HCT116 (cell line): ENCODE data around the gene LAYN. TPM values are rescaled to one million over a fixed set of nuclear protein-coding genes. Genes with fewer than 3 reads are reported as not detected.

Experiments
- ATAC-seq: fragments of 200-7000 bp; cut with Tn5 transposase; 2 replicates; pipeline ENCODE4 v1.9.1; 2020; ENCODE audit warnings: mild to moderate bottlenecking, moderate library complexity
- BruUV-seq: library from RNA; stranded (reverse); fragments of 400-500 nt; replicated peaks from 2 replicates; lab custom pipeline; 2021; lab: Mats Ljungman, UMichigan
- CTCF ChIA-PET: fragments of 300-600 bp; sonication (Branson Sonifier 250); formaldehyde crosslinking; loops from one replicate; lab custom pipeline; 2021; ENCODE audit warnings: antibody characterized with exemption; lab: Charles Lee
- POLR2A ChIA-PET: fragments of 300-600, 350-600 bp; sonication (Branson Sonifier 250); formaldehyde crosslinking; loops from one replicate; lab custom pipeline; 2021; ENCODE audit warnings: antibody characterized with exemption; lab: Charles Lee
- RAD21 ChIA-PET, 2 experiments: fragments of 300-600 bp; sonication (Branson Sonifier 250); formaldehyde crosslinking; loops; one replicate each; lab custom pipeline; 2023; ENCODE audit warnings: low total read pairs in 2 of 2; ENCODE audit not compliant: uncharacterized antibody in 2 of 2, unreplicated experiment in 2 of 2, low non-redundant PET in 1 of 2; lab: Charles Lee
- DNase-seq: peaks from one replicate; pipeline ENCODE4 v3.0.0-alpha.2; 2010; ENCODE audit warnings: low read depth, low spot score
- H2AFZ ChIP-seq: fragments of 200-600 bp; shearing (Covaris generic), sonication (generic); 2 replicates; pipeline ENCODE4 v1.6.1; 2017; ENCODE audit warnings: low read depth, mixed run types, mixed read lengths, antibody characterized with exemption, low read length; ENCODE audit not compliant: poor library complexity, severe bottlenecking
- H3K27ac ChIP-seq: 2 replicates; pipeline ENCODE4 v1.5.1; 2012; ENCODE audit warnings: low read depth, low read length
- H3K27me3 ChIP-seq: fragments of 200-600 bp; sonication (generic); 2 replicates; pipeline ENCODE4 v1.6.1; 2016; ENCODE audit warnings: mixed run types, low read length, mixed read lengths; ENCODE audit not compliant: insufficient read depth
- H3K36me3 ChIP-seq, 2 experiments: fragments of 200-500 bp in 1 of 2; fragments of 200-600 bp in 1 of 2; sonication (Bioruptor generic) in 1 of 2; sonication (generic) in 1 of 2; 2 replicates each; pipeline versions ENCODE4 v1.5.1 to v1.6.1; 2014 to 2016; ENCODE audit warnings: low read length in 2 of 2, inconsistent platforms in 1 of 2, mixed read lengths in 1 of 2, mixed run types in 1 of 2; ENCODE audit not compliant: insufficient read depth in 2 of 2, control insufficient read depth in 1 of 2
- H3K4me1 ChIP-seq, 2 experiments: fragments of 200-600 bp in 1 of 2; sonication (generic) in 1 of 2; 2 replicates each; pipeline versions ENCODE4 v1.5.1 to v1.6.1; 2012 to 2017; ENCODE audit warnings: low read length in 2 of 2, inconsistent platforms in 1 of 2, mild to moderate bottlenecking in 1 of 2, mixed read lengths in 1 of 2, mixed run types in 1 of 2, moderate library complexity in 1 of 2; ENCODE audit not compliant: insufficient read depth in 2 of 2, control insufficient read depth in 1 of 2
- H3K4me2 ChIP-seq: fragments of 200-600 bp; sonication (generic); 2 replicates; pipeline ENCODE4 v1.6.1; 2017; ENCODE audit warnings: mixed run types, low read length, mixed read lengths
- H3K4me3 ChIP-seq, 2 experiments: fragments of 200-600 bp in 1 of 2; sonication (generic) in 1 of 2; replicated peaks in 1 of 2; 2 replicates each; pipeline ENCODE4 v1.5.1; 2011 to 2016; ENCODE audit warnings: low read length in 2 of 2, control low read depth in 1 of 2, low read depth in 1 of 2, mild to moderate bottlenecking in 1 of 2, mixed read lengths in 1 of 2, mixed run types in 1 of 2
- H3K79me2 ChIP-seq: fragments of 200-600 bp; sonication (generic); 2 replicates; pipeline ENCODE4 v1.6.1; 2017; ENCODE audit warnings: mild to moderate bottlenecking, mixed run types, low read length, moderate library complexity, mixed read lengths; ENCODE audit not compliant: insufficient read depth
- H3K9ac ChIP-seq: fragments of 200-600 bp; sonication (generic); 2 replicates; pipeline ENCODE4 v1.6.1; 2016; ENCODE audit warnings: low read length, mixed read lengths
- H3K9me2 ChIP-seq: fragments of 200-600 bp; sonication (generic), shearing (Covaris generic); 2 replicates; pipeline ENCODE4 v1.6.1; 2017; ENCODE audit warnings: mixed run types, mild to moderate bottlenecking, moderate library complexity; ENCODE audit not compliant: insufficient read depth
- H3K9me3 ChIP-seq, 2 experiments: fragments of 200-500 bp in 1 of 2; fragments of 200-600 bp in 1 of 2; sonication (Bioruptor generic) in 1 of 2; sonication (generic) in 1 of 2; 2 replicates each; pipeline ENCODE4 v1.6.1; 2014 to 2017; ENCODE audit warnings: low read length in 2 of 2, mixed read lengths in 2 of 2, inconsistent platforms in 1 of 2, low read depth in 1 of 2, mild to moderate bottlenecking in 1 of 2, mixed run types in 1 of 2, moderate library complexity in 1 of 2; ENCODE audit not compliant: control insufficient read depth in 1 of 2, insufficient read depth in 1 of 2
- H4K20me1 ChIP-seq: fragments of 200-600 bp; sonication (generic), shearing (Covaris generic); 2 replicates; pipeline ENCODE4 v1.6.1; 2017; ENCODE audit warnings: mixed run types, mild to moderate bottlenecking, moderate library complexity; ENCODE audit not compliant: insufficient read depth
- ATF3 ChIP-seq: IDR thresholded peaks from 2 replicates; pipeline ENCODE4 v1.6.1; 2012
- CBX3 ChIP-seq: IDR thresholded peaks from 2 replicates; pipeline ENCODE4 v1.6.1; 2012; ENCODE audit warnings: low read depth
- CEBPB ChIP-seq: IDR thresholded peaks from 2 replicates; pipeline ENCODE4 v1.6.1; 2012; ENCODE audit warnings: low read depth
- EGR1 ChIP-seq: IDR thresholded peaks from 2 replicates; pipeline ENCODE4 v1.6.1; 2012; ENCODE audit warnings: low read depth
- ELF1 ChIP-seq: IDR thresholded peaks from 2 replicates; pipeline ENCODE4 v1.6.1; 2012; ENCODE audit warnings: low read depth, borderline replicate concordance
- EZH2 ChIP-seq: fragments of 200-600 bp; sonication (generic); IDR thresholded peaks from 2 replicates; pipeline ENCODE4 v1.6.1; 2017; ENCODE audit warnings: antibody characterized with exemption, mixed run types
- EZH2phosphoT487 ChIP-seq: fragments of 200-600 bp; IDR thresholded peaks from 2 replicates; pipeline ENCODE4 v1.6.1; 2018; ENCODE audit warnings: antibody characterized with exemption, borderline replicate concordance
- FOSL1 ChIP-seq: IDR thresholded peaks from 2 replicates; pipeline ENCODE4 v1.6.1; 2012; ENCODE audit warnings: low read depth
- JUND ChIP-seq: IDR thresholded peaks from 2 replicates; pipeline ENCODE4 v1.6.1; 2012
- SIN3A ChIP-seq: IDR thresholded peaks from 2 replicates; pipeline ENCODE4 v1.6.1; 2012; ENCODE audit warnings: low read depth
- SP1 ChIP-seq: IDR thresholded peaks from 2 replicates; pipeline ENCODE4 v1.6.1; 2012; ENCODE audit warnings: low read depth
- SRF ChIP-seq: IDR thresholded peaks from 2 replicates; pipeline ENCODE4 v1.6.1; 2012; ENCODE audit warnings: low read depth
- TCF7L2 ChIP-seq: IDR thresholded peaks from 2 replicates; pipeline ENCODE4 v1.7.0; 2011; ENCODE audit warnings: borderline replicate concordance, inconsistent platforms; ENCODE audit not compliant: insufficient read depth, insufficient read length; ENCODE audit errors: extremely low read depth
- YY1 ChIP-seq: IDR thresholded peaks from 2 replicates; pipeline ENCODE4 v1.6.1; 2011; ENCODE audit warnings: low read length, low read depth, moderate library complexity, mild to moderate bottlenecking; ENCODE audit not compliant: insufficient replicate concordance; ENCODE audit errors: extremely low read depth
- intact Hi-C: fragments of 100-400 bp; cut with micrococcal nuclease; formaldehyde crosslinking; loops from 2 replicates; pipeline ENCODE4 v1.10.0; 2022
- total RNA-seq: library from RNA; stranded (reverse); gene quantifications from one replicate; pipeline ENCODE4 v1.2.1, GENCODE V29; 2021; ENCODE audit not compliant: unreplicated experiment
- TF ChIP-seq, protein P1 (sequence below): IDR thresholded peaks from 2 replicates; pipeline ENCODE4 v1.6.1; 2012
- TF ChIP-seq, protein P2 (sequence below), 3 experiments: fragments of 200-600 bp in 1 of 3; sonication (generic) in 1 of 3; IDR thresholded peaks in 2 of 3; conservative IDR thresholded peaks in 1 of 3; 2 replicates each; pipeline ENCODE4 v1.5.1; 2012 to 2017; ENCODE audit warnings: low read depth in 2 of 3, low read length in 2 of 3, antibody characterized with exemption in 1 of 3, borderline replicate concordance in 1 of 3, control low read depth in 1 of 3, mild to moderate bottlenecking in 1 of 3, mixed read lengths in 1 of 3, mixed run types in 1 of 3, moderate library complexity in 1 of 3; ENCODE audit not compliant: insufficient read depth in 1 of 3

LAYN gene
- total RNA-seq, 1 experiment from 2014 or later = not detected

DNA sequence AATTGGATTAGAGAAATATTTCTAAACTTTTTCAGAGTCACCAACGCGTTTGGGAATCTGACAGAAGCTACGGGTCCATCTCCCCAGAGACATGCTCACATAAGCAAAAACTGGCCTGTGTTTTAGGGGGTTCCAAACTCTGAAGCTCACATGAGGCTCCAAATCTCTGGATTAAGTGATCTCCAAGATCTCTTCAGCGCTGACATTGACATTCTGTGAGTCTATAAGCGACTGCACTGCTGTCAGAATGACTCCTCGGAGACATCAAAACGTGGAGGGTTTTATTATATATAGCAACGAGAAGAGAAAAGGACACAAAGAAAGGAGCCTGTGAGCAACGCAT is 61.1 kb downstream of the LAYN start:
- no peaks in the 10 kb centered on the region for H3K9me2 ChIP-seq
- ChIA-PET RAD21 (interaction anchor here in 1 of 2 experiments (0.7 kb wide), 1 partner anchor 165 kb away, joined by 3 read pairs; the partner anchor contains the start of gene PPP2R1B), CTCF (no interaction called here), POLR2A (no interaction called here)
- no peak overlapping the region for H3K27ac ChIP-seq
- H3K27me3 ChIP-seq = no peaks in the 10 kb centered on the region
- H3K9ac ChIP-seq = peak overlapping the region; percentile 50
- BruUV-seq = no TSS peak
- H3K36me3 ChIP-seq = no peaks in the 10 kb centered on the region
- peaks cover 37% of the 10 kb centered on the region for H3K79me2 ChIP-seq
- no peaks in the 10 kb centered on the region for H3K9me3 ChIP-seq
- H3K4me1 ChIP-seq = peaks cover 9 to 27% of the 10 kb centered on the region in 2 experiments; a peak in 3 of 4 replicates
- peak overlapping the region; percentile 26 to 48 for H3K4me3 ChIP-seq
- peak overlapping the region; percentile 88 for H3K4me2 ChIP-seq
- intact Hi-C loops = no loop called here
- peak overlapping the region; percentile 95 for H2AFZ ChIP-seq
- peaks cover 6% of the 10 kb centered on the region; the same call in 1 of the 2 replicates for H4K20me1 ChIP-seq
- ATAC-seq (0 out of 2 replicates have a peak, but pooled peaks have one; percentile 1), DNase-seq (no peak)
- TF ChIP-seq SP1 = no peak
- TF ChIP-seq, all 23 proteins: peak for 0

DNA sequence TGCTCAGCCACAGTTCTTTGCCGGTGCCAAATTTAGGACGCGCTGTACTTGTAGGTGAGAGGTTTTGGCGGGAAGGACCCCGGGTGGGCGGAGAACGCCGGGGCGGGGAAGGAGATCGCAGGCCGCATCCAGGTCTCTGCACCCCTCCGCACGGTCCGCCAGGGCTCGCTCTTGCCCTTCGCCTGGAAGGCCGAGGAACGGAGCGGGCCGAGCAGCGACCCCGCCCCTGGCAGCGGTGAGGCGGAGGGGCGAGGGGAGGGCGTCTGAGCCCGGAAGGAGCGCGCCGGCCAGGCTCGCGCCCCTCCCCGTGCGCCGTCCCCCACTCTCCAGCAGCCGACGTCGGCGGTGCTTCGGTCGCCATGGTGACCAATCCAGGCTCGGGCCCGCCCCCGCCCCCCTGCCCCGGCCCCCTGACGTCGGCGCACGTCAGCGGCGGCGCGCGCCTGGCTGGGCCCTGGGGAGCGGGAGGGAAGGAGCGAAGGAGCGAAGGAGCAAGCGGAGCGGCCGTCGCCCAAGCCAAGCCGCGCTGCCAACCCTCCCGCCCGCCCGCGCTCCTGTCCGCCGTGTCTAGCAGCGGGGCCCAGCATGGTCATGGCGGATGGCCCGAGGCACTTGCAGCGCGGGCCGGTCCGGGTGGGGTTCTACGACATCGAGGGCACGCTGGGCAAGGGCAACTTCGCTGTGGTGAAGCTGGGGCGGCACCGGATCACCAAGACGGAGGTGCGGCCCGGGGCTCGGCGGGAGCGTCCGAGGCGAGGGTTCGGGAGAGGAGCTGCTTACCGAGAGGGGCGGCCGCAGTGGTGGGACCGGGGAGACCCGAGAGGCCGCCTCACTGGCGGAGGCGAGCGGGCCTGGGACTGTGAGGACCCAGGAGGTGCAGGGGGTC is 61.7 kb downstream of the LAYN start, which contains the start of gene SIK2:
Gene SIK2, plus strand, starts transcription at position 471 of the 886 bp plus-strand sequence. Its CDS starts 115 bp downstream, at position 586.
- ChIA-PET POLR2A (interaction anchor here (1.1 kb wide), 1 partner anchor 164 kb away, joined by 3 read pairs; the partner anchor contains the start of gene PPP2R1B), CTCF (interaction anchor here (1.2 to 1.5 kb wide), 2 partner anchors 175 to 240 kb away, joined by 3 to 5 read pairs; no protein-coding TSS in a partner anchor), RAD21 (interaction anchor here in 1 of 2 experiments (1.0 kb wide), 1 partner anchor 175 kb away, joined by 3 read pairs; no protein-coding TSS in a partner anchor)
- H3K4me1 ChIP-seq = peaks cover 9 to 27% of the 10 kb centered on the region in 2 experiments; a peak in 3 of 4 replicates
- BruUV-seq = no TSS peak
- DNase-seq (peak; percentile 87), ATAC-seq (peak; percentile 88)
- intact Hi-C loops = loop anchor here (1.0 kb wide), 2 partner anchors 175 to 239 kb away; no protein-coding TSS in a partner anchor
- H4K20me1 ChIP-seq = peaks cover 6% of the 10 kb centered on the region; the same call in 1 of the 2 replicates
- peak within 1 kb of the TSS; percentile 88 for H3K4me2 ChIP-seq
- H3K36me3 ChIP-seq = no peaks in the 10 kb centered on the region
- no peaks in the 10 kb centered on the region for H3K9me3 ChIP-seq
- no peaks in the 10 kb centered on the region for H3K27me3 ChIP-seq
- H2AFZ ChIP-seq = peak within 1 kb of the TSS; percentile 95
- peak within 1 kb of the TSS; percentile 91 for H3K9ac ChIP-seq
- peak within 1 kb of the TSS; percentile 72; the same call in 1 of the 2 replicates for H3K27ac ChIP-seq
- H3K4me3 ChIP-seq = peak within 1 kb of the TSS; percentile 73 to 76
- H3K79me2 ChIP-seq = peaks cover 43% of the 10 kb centered on the region
- no peaks in the 10 kb centered on the region for H3K9me2 ChIP-seq
- peak; percentile 75 for TF ChIP-seq CBX3
- TF ChIP-seq, protein P1, sequence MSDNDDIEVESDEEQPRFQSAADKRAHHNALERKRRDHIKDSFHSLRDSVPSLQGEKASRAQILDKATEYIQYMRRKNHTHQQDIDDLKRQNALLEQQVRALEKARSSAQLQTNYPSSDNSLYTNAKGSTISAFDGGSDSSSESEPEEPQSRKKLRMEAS = peak; percentile 73
- no peak for TF ChIP-seq TCF7L2
- TF ChIP-seq EZH2phosphoT487 = no peak
- TF ChIP-seq EGR1 = peak; percentile 80
- TF ChIP-seq, protein P2, sequence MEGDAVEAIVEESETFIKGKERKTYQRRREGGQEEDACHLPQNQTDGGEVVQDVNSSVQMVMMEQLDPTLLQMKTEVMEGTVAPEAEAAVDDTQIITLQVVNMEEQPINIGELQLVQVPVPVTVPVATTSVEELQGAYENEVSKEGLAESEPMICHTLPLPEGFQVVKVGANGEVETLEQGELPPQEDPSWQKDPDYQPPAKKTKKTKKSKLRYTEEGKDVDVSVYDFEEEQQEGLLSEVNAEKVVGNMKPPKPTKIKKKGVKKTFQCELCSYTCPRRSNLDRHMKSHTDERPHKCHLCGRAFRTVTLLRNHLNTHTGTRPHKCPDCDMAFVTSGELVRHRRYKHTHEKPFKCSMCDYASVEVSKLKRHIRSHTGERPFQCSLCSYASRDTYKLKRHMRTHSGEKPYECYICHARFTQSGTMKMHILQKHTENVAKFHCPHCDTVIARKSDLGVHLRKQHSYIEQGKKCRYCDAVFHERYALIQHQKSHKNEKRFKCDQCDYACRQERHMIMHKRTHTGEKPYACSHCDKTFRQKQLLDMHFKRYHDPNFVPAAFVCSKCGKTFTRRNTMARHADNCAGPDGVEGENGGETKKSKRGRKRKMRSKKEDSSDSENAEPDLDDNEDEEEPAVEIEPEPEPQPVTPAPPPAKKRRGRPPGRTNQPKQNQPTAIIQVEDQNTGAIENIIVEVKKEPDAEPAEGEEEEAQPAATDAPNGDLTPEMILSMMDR (IDR thresholded peaks at IDR 0.05 in 2 of 3, conservative IDR thresholded peaks at IDR 0.05 in 1 of 3; ENCODE audit: borderline replicate concordance in 1 of 3, insufficient read depth in 1 of 3, low read depth in 2 of 3, low read length in 2 of 3) = peak; percentile 72 to 94 (median 83)
- TF ChIP-seq SRF = no peak
- no peak for TF ChIP-seq JUND
- no peak for TF ChIP-seq YY1
- no peak for TF ChIP-seq ATF3
- no peak for TF ChIP-seq CEBPB
- no peak for TF ChIP-seq EZH2
- TF ChIP-seq SIN3A = no peak
- peak; percentile 58 for TF ChIP-seq SP1
- no peak; the same call in 1 of the 2 replicates for TF ChIP-seq ELF1
- TF ChIP-seq FOSL1 = no peak
